WI38 (cell line): ENCODE measurements around the gene TOMM34.

ENCODE experiments used
- H3K4me3 ChIP-seq: 2 replicates; pipeline ENCODE4 v1.5.1; 2011; ENCODE audit warnings: low read depth, mild to moderate bottlenecking, control low read depth, low read length
- TF ChIP-seq, protein P1 (sequence below): IDR thresholded peaks from 2 replicates; pipeline ENCODE4 v1.5.1; 2012; ENCODE audit warnings: low read depth, mild to moderate bottlenecking, control low read depth, low read length

TOMM34 gene

DNA sequence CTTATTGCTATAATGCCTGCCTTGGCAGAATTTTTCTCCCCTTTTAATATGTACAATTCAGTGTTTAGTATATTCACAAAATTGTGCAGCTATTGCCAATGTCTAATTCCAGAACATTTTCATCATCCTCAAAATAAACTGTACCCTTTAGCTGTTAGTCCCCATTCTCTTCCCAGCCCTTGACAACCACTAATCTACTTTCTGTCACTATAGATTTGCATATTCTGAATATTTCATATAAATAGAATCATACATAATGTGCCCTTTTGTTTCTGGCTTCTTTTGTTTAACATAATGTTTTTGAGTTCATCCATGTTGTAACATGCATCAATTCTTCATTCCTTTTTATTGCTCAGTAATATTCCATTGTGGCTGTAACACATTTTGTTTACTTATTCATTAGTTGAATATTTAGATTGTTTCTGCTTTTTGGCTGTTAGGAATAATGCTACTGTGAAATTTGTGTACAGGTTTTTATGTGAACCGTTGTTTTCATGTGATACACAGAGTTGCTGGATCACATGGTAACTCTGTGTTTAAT is 28.5 kb upstream of the TOMM34 start:
- H3K4me3 ChIP-seq = no peak overlapping the region
- TF ChIP-seq, protein P1, sequence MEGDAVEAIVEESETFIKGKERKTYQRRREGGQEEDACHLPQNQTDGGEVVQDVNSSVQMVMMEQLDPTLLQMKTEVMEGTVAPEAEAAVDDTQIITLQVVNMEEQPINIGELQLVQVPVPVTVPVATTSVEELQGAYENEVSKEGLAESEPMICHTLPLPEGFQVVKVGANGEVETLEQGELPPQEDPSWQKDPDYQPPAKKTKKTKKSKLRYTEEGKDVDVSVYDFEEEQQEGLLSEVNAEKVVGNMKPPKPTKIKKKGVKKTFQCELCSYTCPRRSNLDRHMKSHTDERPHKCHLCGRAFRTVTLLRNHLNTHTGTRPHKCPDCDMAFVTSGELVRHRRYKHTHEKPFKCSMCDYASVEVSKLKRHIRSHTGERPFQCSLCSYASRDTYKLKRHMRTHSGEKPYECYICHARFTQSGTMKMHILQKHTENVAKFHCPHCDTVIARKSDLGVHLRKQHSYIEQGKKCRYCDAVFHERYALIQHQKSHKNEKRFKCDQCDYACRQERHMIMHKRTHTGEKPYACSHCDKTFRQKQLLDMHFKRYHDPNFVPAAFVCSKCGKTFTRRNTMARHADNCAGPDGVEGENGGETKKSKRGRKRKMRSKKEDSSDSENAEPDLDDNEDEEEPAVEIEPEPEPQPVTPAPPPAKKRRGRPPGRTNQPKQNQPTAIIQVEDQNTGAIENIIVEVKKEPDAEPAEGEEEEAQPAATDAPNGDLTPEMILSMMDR = no peak

DNA sequence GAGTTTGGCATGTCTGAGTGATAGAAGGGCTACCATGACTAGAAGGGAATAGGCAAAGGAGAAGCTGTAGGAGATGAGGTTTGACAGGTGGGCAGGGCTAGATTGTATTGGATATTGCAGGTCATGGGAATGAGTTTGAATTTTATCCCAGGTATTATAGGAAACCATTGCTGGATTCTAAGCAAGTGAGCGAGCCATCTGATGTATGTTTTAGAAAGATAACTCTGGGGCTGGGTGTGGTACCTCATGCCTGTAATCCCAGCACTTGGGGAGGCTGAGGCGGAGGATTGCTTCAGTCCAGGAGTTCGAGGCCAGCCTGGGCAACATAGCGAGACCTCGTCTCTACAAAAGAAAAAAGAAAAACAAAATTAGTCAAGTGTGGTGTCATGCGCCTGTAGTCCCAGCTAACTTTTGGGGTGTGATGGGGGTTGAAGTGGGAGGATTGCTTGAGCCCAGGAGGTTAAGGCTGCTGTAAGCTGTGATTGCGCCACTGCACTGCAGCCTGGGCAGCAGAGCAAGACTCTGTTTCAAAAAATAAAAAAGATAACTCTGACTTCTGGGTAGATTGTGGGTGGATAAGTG is 23.0 kb upstream of the TOMM34 start:
- TF ChIP-seq, protein P1 = no peak
- no peak overlapping the region for H3K4me3 ChIP-seq

- TF ChIP-seq, protein P1 = no peak
- H3K4me3 ChIP-seq = no peak overlapping the region
Observed at GRCh38 chr20:44981736-44982406, 21.7 kb upstream of the TOMM34 start.

DNA sequence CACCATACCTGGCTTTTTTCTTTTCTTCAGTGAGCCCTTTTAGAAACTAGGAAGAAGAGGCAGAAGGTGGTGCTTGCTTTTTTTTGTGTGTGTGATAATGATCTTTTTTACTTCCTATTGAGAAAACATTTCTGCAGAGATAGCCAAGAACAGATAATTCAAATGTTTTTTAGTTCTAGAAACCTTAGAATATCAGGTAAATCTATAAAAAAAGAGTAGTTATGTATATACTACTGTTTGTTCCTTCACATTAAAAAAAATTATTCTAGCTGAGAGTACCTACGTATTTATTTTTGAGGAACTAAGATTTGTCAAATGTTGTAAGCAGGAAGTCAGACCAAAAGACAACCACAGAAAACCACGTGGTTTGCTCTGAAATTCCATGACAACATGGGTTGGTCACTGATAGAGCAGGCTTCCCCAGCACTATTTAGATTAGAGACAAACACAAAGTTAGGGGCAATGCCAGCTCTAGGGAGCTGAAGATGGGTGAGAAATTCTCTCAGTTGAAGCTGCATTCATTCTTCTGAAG is 19.0 kb upstream of the TOMM34 start:
- TF ChIP-seq, protein P1 = no peak
- no peak overlapping the region for H3K4me3 ChIP-seq

DNA sequence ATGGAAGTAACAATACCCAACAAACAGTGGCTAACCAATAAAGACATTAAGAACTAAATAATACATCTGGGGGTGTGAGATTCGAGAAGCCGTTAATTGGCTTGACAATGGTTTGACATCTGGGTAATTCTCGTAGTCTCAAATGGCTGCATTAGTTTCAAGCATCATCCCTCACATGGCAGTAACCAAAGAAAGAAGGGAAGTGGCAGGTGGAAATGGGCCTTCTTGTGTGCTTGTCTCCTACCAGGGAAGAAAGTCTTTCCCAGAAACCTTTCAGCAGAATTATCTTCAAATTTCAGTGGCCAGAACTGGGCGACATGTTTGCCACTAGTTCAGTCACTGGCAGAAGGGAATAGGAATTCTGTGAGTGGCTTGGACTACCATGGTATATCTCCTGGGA is 16.5 kb upstream of the TOMM34 start:
- TF ChIP-seq, protein P1 = no peak

GRCh38 chr20:44973053-44973452 is 12.9 kb upstream of the TOMM34 start:
- no peak overlapping the region for H3K4me3 ChIP-seq
- TF ChIP-seq, protein P1 = no peak

More for the DNA sequence above, 16.5 kb upstream of the TOMM34 start:
- H3K4me3 ChIP-seq = no peak overlapping the region

DNA sequence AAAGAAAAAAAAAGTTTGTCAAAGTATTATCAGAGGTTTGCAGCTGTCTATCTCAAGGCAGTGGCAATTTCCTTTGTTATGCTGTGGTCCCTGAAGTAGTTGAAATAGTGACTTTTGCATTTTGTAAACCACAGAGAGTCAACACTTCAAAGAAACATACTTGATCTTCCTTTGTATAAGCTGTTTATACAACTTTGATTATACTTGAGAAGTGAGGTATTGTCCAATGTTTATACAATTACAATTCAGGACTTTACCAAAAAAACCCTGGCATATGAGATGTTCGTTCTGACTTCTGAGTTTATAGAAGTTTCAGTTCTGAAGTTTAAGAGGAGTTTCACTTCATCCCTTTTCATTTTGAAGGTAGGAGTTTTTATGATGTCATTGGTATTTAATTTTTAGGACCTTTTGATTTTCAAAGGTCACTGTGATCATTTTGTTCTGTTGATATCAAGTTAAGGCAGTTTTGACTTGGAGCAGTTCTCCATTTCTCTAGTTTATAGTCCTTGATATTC is 10.1 kb upstream of the TOMM34 start:
- H3K4me3 ChIP-seq = no peak overlapping the region

More for the DNA sequence above, 10.1 kb upstream of the TOMM34 start:
- TF ChIP-seq, protein P1 = no peak
